NCI-H187 treated with DMSO at 0.1 percent for 48 hours (cell line): Measurements from ENCODE around the gene IFT88.
"Not testable (repeated sequence)": the region's sequence is repeated elsewhere in the genome, so short reads cannot be mapped to it uniquely, and the experiment has no call there.

Experiments used
- DNase-seq: peaks from one replicate; lab custom pipeline; 2025; lab: John Stamatoyannopoulos, UW

Gene IFT88

GRCh38 chr13:20636079-20636478, 69.1 kb downstream of the IFT88 start:
- no peak for DNase-seq

DNA sequence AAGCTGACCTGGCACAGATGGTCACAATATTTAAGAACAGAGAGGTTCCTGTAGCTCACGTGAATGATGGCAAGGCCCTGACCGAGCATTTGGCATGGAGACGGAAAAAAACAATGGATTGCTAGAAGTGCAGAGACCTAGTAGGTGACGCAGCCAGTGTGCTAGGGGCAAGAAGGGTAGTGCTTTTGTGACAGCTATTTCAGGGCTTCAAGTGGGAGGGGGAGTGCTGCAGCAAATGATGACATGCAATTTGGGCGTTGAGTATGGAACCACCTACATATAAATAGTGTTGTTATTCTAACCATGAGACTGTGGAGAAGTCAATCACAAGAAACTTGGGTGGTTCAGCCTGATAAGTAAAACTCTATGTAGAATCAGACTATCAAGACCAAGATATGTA, 70.9 kb downstream of the IFT88 start:
- DNase-seq: no peak

- no peak for DNase-seq
Measured at GRCh38 chr13:20647758-20648157, 80.8 kb downstream of the IFT88 start.

DNA sequence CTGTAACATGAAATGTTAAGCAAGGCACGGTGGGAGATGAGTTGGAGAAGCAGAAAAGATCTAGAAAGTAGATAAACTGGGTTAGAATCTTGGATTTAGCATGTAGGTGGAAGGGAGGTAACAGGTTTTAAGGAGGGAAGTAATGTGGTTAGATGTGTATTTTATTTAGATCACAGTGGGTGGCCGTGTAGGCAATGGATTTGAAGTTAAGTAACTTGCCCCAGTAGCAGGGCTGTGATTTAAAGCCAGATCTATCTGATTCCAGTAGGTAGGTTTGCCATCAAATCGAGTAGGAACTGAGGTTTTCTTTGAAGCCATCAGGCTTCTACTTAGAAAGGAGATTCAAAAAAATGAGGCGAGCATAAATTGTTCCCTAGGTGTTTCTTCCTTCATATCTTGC, 86.0 kb downstream of the IFT88 start:
- DNase-seq: no peak

- DNase-seq: no peak
Measured at GRCh38 chr13:20654156-20654555, 87.2 kb downstream of the IFT88 start.

GRCh38 chr13:20658451-20659040, 91.6 kb downstream of the IFT88 start:
- no peak for DNase-seq

GRCh38 chr13:20664351-20664750, 97.4 kb downstream of the IFT88 start:
- no peak for DNase-seq

- DNase-seq: no peak
Measured at GRCh38 chr13:20666948-20667347, 100.0 kb downstream of the IFT88 start.

DNA sequence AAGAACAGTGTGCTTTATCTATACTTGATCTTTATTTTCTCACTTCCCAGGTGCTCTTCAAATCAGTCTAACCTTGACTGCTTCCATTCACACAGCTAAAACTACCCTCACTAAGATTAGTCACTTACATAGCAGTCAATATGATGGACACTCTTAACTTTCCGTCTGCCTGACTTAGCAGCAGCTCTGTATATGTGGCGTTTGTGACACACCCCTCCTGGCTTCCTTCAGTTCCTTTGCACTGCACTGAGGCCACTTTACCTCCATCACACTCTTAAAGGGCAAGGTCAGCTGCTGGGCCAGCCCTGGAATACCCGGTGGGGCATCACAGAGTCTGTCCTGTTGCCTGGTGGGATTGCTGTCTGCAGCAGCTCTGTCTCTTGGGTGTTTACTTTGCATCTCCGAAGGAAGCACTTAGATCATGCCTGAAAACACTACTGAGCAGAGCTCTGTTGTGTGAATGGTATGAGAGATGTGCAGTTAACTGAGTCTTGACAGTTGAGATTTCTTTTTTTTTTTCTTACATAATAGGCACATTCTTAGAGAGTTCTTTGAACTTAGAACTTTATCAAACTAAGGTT, 101.0 kb downstream of the IFT88 start:
- DNase-seq: no peak

DNA sequence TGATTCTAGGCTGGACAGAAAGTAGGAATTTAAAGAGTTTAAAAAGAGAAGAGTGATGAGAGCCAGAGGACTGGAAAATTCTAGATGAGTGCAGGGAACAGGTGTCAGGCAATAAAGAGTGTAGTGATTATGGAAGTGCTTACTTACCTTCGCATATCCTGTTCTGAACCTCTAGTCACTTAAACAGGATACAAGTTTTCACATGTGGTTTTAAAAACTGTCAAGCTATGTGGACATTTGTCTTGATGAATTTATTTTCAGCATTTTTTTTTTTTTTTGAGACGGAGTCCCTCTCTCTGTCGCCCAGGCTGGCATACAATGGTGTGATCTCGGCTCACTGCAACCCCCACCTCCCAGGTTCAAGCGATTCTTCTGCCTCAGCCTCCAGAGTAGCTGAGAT, 102.2 kb downstream of the IFT88 start:
- no peak for DNase-seq

DNA sequence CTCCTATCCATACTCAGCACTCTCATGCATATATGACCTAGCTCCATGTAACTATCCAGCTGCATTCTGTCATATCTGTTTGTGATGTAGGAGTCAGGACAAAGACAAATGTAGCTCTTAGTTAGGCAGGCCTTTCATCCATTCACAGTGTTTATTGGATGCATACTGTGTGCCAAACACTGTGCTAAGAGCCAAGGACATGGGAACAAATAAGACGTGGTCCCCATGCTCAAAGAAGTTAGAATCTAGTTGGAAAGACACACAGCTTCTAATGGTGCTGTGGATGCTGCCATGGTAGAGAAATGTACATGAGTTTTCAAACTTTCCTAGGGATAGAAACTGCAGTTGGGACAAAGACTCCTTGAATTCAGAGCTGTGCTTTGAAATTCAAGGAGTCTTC, 104.8 kb downstream of the IFT88 start:
- DNase-seq: no peak

DNA sequence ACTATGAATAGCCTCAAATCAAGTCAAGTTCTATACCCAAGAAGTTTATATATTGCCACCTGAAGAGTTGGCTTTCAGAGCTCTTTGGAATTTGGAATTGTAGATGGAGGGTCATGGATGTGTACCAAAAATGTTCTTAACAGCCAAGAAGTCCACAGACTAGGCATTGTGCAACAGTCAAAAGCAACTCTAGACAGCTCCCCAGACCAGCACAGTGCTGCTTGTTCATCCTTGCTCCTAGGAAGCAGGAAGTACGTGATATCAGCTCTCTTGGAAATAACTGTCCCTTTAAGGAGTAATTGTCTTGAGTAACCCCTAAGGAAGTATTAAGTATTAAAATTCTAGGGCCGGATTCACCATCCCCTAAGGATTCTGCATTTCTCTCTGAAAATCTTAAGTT, 105.8 kb downstream of the IFT88 start:
- DNase-seq: no peak

DNA sequence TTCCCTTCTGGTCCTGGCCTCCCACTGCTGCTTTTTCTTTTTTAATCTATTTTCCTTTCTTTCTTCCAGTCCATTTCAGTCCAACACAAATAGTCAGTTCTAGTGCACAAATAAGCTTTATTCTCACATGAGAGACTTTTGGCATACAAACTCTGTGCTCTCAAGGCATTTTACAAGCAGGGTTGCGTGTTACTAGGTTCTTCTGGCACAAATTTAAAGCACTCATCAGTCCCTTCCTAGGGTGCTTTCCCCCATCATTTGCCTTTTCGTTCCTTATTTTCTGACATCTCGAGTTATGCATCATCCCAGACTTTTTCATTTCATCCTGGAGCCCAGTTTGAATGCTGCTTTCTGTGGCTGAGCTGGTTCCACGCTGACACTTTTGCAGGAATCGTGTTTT, 106.8 kb downstream of the IFT88 start:
- DNase-seq: no peak

GRCh38 chr13:20676213-20676612, 109.3 kb downstream of the IFT88 start:
- DNase-seq: no peak

- not testable (repeated sequence) for DNase-seq
Measured at GRCh38 chr13:20678606-20679005, 111.6 kb downstream of the IFT88 start.

- DNase-seq: no peak
Measured at GRCh38 chr13:20679879-20680278, 112.9 kb downstream of the IFT88 start.

DNA sequence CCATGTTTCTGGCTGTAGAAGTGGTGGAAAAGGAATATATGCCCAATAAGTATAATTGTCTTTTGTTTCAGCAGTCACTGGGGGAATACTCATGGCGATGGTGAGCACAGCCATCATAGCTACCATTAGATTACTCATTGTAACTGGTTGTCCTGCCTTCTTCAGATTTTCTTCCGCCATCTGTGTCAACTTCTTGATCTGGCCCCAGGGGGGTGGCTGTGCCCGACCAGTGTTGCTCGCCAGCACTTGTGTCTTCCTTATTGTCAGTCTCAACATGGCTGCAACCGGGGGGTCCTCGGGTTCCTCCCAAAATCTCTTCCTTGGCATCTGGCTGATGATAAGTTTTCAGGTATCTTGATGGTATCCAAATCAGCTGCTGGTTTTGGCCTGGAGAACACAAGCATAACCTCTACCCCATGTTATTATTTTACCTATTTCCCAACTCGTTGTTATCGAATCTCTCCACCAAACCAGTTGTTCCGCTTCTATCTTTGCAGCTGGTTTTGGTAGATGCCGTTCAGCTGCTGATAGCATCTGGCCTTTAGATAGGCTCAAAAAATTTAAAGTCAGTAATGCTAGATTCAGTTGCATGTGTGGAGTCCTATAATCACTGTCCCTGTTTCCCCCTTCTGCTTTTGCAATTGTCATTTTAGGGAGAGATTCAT, 113.6 kb downstream of the IFT88 start:
- no peak for DNase-seq

DNA sequence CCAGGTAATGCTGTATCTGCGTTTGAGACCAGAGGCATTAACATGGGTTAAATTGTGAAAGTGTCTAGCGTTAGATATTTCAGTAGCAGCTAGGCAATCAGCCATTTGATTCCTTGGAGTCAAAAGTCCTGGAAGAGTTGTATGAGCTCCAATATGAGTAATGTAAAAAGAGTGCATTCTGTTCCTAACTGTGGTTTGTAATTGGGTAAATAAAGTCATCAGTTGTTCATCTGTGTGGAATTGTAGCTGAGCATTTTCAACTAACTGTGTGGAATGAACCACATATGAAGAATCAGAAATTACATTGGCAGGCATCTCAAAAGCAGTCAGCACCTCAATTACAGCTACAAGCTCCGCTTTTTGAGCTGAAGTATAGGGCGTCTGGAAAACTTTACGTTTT, 114.5 kb downstream of the IFT88 start:
- DNase-seq: not testable (repeated sequence)

GRCh38 chr13:20682061-20682460, 115.1 kb downstream of the IFT88 start:
- no peak for DNase-seq

DNA sequence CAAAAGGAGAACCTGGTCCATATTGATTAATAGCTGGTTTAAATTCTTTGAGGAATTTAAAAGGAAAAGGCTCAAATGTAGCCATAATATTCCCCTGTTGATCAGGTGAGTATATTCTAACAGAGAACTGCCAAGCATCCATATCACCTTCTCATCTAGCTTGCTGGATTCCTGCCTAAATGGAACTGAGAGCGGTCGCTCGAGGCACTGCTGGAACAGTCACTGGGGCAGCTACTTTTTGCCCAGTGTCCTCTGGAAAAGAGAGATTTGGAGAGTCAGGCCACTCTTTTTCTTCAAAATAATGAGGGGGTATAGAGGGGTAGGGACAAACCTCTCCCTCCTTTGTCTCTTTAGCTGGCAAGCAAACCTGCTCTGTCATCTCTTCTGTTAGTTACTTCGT, 117.1 kb downstream of the IFT88 start:
- no peak for DNase-seq

- DNase-seq: no peak
Measured at GRCh38 chr13:20684546-20684945, 117.6 kb downstream of the IFT88 start.

GRCh38 chr13:20685092-20685491, 118.1 kb downstream of the IFT88 start:
- DNase-seq: no peak

GRCh38 chr13:20686167-20686566, 119.2 kb downstream of the IFT88 start:
- no peak for DNase-seq
